ENCODE data around the gene PMPCA. TPM values are rescaled to one million over a fixed set of nuclear protein-coding genes. Genes with fewer than 3 reads are reported as not detected.

Gene PMPCA
- total and polyA plus RNA-seq, 11 donors = 61.5 to 81.8 (median 73.6) TPM

GRCh38 chr9:136426787-136427186 lies 16.3 kb downstream of the PMPCA start:
- Histone ChIP-seq H3K36me3 (peaks cover 0 to 83% (median 63%) of the 10 kb centered on the region in 9 donors), H3K9me3 (no peaks in the 10 kb centered on the region), H3K4me3 (no peak overlapping the region), H3K4me1 (no peaks in the 10 kb centered on the region), H3K27me3 (no peaks in the 10 kb centered on the region), H3K27ac (no peak overlapping the region)
- intact Hi-C loops (cut with DNase I) = no loop called here
- DNase-seq (no peak), ATAC-seq (no peak)
- no peak for TF ChIP-seq POLR2A (IDR thresholded peaks at IDR 0.05)
- WGBS, 4 donors = 79 to 91% (median 84%) methylated on average over 12 of the region's 12 CpGs

GRCh38 chr9:136429075-136429628 lies 18.7 kb downstream of the PMPCA start:
- TF ChIP-seq POLR2A (IDR thresholded peaks at IDR 0.05) (no peak), CTCF (IDR thresholded peaks at IDR 0.05) (no peak)
- DNase-seq = no peak
- H3K9me3 ChIP-seq = no peaks in the 10 kb centered on the region
- no peaks in the 10 kb centered on the region for H3K27me3 ChIP-seq
- peak in 1 of 4 donors; percentile 10 for ATAC-seq
- H3K27ac ChIP-seq = peak overlapping the region in 2 of 12 donors; percentile 19 to 76
- intact Hi-C loops (cut with DNase I) = no loop called here
- 86 to 92% (median 89%) methylated on average over 15 to 21 of the region's 21 CpGs for WGBS, 4 donors
- peaks cover 0 to 76% (median 55%) of the 10 kb centered on the region in 9 donors for H3K36me3 ChIP-seq
- H3K4me3 ChIP-seq = no peak overlapping the region
- H3K4me1 ChIP-seq = no peaks in the 10 kb centered on the region

- no peaks in the 10 kb centered on the region for H3K9me3 ChIP-seq
- intact Hi-C loops (cut with DNase I) = no loop called here
- H3K27me3 ChIP-seq = no peaks in the 10 kb centered on the region
- no peaks in the 10 kb centered on the region for H3K4me1 ChIP-seq
- DNase-seq = no peak
- peak in 3 of 4 donors; percentile 40 to 77 (median 41) for ATAC-seq
- TF ChIP-seq CTCF (IDR thresholded peaks at IDR 0.05) = no peak
- no peak for TF ChIP-seq POLR2A (IDR thresholded peaks at IDR 0.05)
- H3K36me3 ChIP-seq = peaks cover 0 to 69% (median 50%) of the 10 kb centered on the region in 9 donors
- peak overlapping the region in 2 of 12 donors; percentile 53 to 76 for H3K27ac ChIP-seq
- 72 to 75% (median 74%) methylated on average over 32 of the region's 32 CpGs for WGBS, 4 donors
- no peak overlapping the region for H3K4me3 ChIP-seq
These were observed 19.4 kb downstream of the PMPCA start for GRCh38 chr9:136429683-136430491.

GRCh38 chr9:136430588-136431234 lies 20.3 kb downstream of the PMPCA start:
- intact Hi-C loops (cut with DNase I) = no loop called here
- no peak overlapping the region for H3K4me3 ChIP-seq
- TF ChIP-seq CTCF (IDR thresholded peaks at IDR 0.05) (no peak), POLR2A (IDR thresholded peaks at IDR 0.05) (no peak)
- WGBS, 4 donors = 91 to 93% (median 92%) methylated on average over 15 to 29 of the region's 29 CpGs
- no peaks in the 10 kb centered on the region for H3K4me1 ChIP-seq
- H3K36me3 ChIP-seq = peaks cover 0 to 72% (median 50%) of the 10 kb centered on the region in 9 donors
- H3K27ac ChIP-seq = peak overlapping the region in 2 of 12 donors; percentile 53 to 76
- ATAC-seq (no peak), DNase-seq (no peak)
- H3K27me3 ChIP-seq = no peaks in the 10 kb centered on the region
- no peaks in the 10 kb centered on the region for H3K9me3 ChIP-seq
